Upper lobe of left lung (tissue), 6 donors: Measurements from ENCODE around the gene AGAP1. TPM values are rescaled to one million over a fixed set of nuclear protein-coding genes. Genes with fewer than 3 reads are reported as not detected.
A peak's percentile ranks its signal among the peaks of the same experiment; 100 is the strongest.

Source experiments
- ATAC-seq, 2 donors: fragments of 200-7000 bp; cut with Tn5 transposase; one replicate each; pipeline ENCODE4 v1.9.1; 2022; ENCODE audit warnings: mild to moderate bottlenecking in 2 of 2, moderate library complexity in 2 of 2; ENCODE audit not compliant: low FRiP score in 2 of 2
- DNase-seq, 2 donors: peaks; one replicate each; pipeline ENCODE4 v3.0.0-alpha.2; 2019 to 2020
- H3K27ac ChIP-seq, 4 donors: fragments of 200-600 bp; sonication (generic); one replicate each; pipeline ENCODE4 v1.5.1; 2016 to 2019
- H3K27me3 ChIP-seq, 4 donors: fragments of 200-600 bp; sonication (generic); one replicate each; pipeline ENCODE4 v1.5.1; 2017 to 2019
- H3K36me3 ChIP-seq, 4 donors: fragments of 200-600 bp; sonication (generic); one replicate each; pipeline ENCODE4 v1.5.1; 2016 to 2019
- H3K4me1 ChIP-seq, 4 donors: fragments of 200-600 bp; sonication (generic); one replicate each; pipeline ENCODE4 v1.5.1; 2018 to 2019
- H3K4me3 ChIP-seq, 4 donors: fragments of 200-600 bp; sonication (generic); one replicate each; pipeline ENCODE4 v1.5.1; 2017 to 2019; ENCODE audit warnings: mild to moderate bottlenecking in 2 of 4, moderate library complexity in 1 of 4
- H3K9me3 ChIP-seq, 4 donors: fragments of 200-600 bp; sonication (generic); one replicate each; pipeline ENCODE4 v1.5.1; 2018 to 2019
- EP300 ChIP-seq, 4 donors: sonication (generic); formaldehyde crosslinking; IDR thresholded peaks; one replicate each; pipeline ENCODE4 v1.5.1; 2017; ENCODE audit warnings: antibody characterized with exemption in 4 of 4, control low read depth in 2 of 4
- POLR2A ChIP-seq, 4 donors: fragments of 450-650 bp; IDR thresholded peaks; one replicate each; pipeline ENCODE4 v1.5.1; 2016 to 2017; ENCODE audit warnings: antibody characterized with exemption in 4 of 4, mild to moderate bottlenecking in 2 of 4
- POLR2AphosphoS5 ChIP-seq, 2 donors: sonication (generic); formaldehyde crosslinking; IDR thresholded peaks; one replicate each; pipeline ENCODE4 v1.5.1; 2017; ENCODE audit warnings: antibody characterized with exemption in 2 of 2
- WGBS, 2 donors: methylation state at CpG; one replicate each; pipeline ENCODE4 v1.1.5; 2017 to 2018; 5-methylcytosine and 5-hydroxymethylcytosine counted together
- total RNA-seq, 6 donors: library from RNA; depleted of rRNA in 4 of 6; stranded (reverse); fragments of >200 nt in 4 of 6; gene quantifications; one replicate each; pipeline versions ENCODE4 v1.1.0 to v1.2.1, GENCODE V29; 2016 to 2021
- TF ChIP-seq, protein P1 (sequence below), 6 experiments: fragments of 450-650 bp in 4 of 6; fragments of 200-600 bp in 2 of 6; sonication (generic) in 2 of 6; IDR thresholded peaks; one replicate each; pipeline ENCODE4 v1.5.1; 2016 to 2019; ENCODE audit warnings: antibody characterized with exemption in 6 of 6
- donor health status: DM: no; HTN: no; CAD: no; lungs with moderate emphysema.
- donor health status: DM: no; HTN: yes; CAD: no; lungs with severe emphysema.

The AGAP1 gene
- total RNA-seq, 6 donors from 2014 or later, result 25.5 to 45.1 (median 30.7) TPM

DNA sequence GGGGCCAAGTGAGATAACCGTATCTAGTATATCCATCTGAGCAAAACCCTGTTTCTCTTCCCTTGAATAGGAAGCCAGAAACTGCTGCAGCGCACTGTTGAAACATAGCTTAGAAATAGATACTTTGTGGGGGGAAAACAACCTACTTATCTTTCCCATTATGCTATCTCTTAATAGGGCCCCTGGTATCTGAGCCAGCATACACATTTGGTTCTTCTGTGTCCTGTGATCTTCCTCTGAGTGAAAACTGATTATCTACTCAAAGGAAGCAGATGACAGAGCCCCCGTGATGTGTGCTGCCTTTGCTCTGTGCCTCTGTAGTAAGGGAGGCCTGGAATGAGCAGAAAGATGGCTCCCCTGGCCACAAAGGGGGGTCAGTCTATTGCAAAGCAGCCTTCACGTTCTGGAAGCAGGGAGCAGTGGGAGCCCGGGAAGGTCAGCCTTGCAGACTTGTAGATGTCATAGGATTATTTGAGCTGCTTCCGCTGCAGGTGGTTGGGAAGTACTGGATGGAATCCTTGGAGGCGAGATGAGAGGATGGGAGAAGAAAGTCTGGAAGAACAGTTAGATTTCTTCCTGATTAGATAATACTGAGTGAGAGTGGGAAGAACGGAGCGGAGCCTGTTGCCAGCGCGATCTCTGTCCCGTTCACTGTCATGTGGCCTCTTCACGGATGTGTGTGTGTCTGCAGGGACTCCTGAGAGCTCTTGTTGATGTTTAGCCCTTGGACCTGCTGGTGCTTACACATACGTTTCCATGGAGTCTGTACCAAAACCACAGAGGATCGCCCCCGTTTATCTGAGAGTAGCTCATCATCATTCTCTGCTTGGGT is 150.1 kb downstream of the AGAP1 start:
- TF ChIP-seq, protein P1, sequence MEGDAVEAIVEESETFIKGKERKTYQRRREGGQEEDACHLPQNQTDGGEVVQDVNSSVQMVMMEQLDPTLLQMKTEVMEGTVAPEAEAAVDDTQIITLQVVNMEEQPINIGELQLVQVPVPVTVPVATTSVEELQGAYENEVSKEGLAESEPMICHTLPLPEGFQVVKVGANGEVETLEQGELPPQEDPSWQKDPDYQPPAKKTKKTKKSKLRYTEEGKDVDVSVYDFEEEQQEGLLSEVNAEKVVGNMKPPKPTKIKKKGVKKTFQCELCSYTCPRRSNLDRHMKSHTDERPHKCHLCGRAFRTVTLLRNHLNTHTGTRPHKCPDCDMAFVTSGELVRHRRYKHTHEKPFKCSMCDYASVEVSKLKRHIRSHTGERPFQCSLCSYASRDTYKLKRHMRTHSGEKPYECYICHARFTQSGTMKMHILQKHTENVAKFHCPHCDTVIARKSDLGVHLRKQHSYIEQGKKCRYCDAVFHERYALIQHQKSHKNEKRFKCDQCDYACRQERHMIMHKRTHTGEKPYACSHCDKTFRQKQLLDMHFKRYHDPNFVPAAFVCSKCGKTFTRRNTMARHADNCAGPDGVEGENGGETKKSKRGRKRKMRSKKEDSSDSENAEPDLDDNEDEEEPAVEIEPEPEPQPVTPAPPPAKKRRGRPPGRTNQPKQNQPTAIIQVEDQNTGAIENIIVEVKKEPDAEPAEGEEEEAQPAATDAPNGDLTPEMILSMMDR (IDR thresholded peaks at IDR 0.05), result no peak
- no peak for TF ChIP-seq POLR2A (IDR thresholded peaks at IDR 0.05)
- no peak for TF ChIP-seq EP300 (IDR thresholded peaks at IDR 0.05)
- no peak for TF ChIP-seq POLR2AphosphoS5 (IDR thresholded peaks at IDR 0.05)
- H3K9me3 ChIP-seq, result no peaks in the 10 kb centered on the region
- peak in 1 of 2 donors; percentile 68 for ATAC-seq
- no peak overlapping the region for H3K4me3 ChIP-seq
- 78 to 81% methylated on average over 16 of the region's 16 CpGs for WGBS, 2 donors
- H3K27ac ChIP-seq, result no peak overlapping the region
- H3K27me3 ChIP-seq, result no peaks in the 10 kb centered on the region
- no peak for DNase-seq
- H3K4me1 ChIP-seq, result peaks cover 16 to 39% (median 24%) of the 10 kb centered on the region in 4 donors
- no peaks in the 10 kb centered on the region for H3K36me3 ChIP-seq

GRCh38 chr2:235647264-235647663 is 153.4 kb downstream of the AGAP1 start:
- Histone ChIP-seq H3K27ac (no peak overlapping the region), H3K36me3 (no peaks in the 10 kb centered on the region), H3K4me1 (peaks cover 0 to 6% (median 2%) of the 10 kb centered on the region in 4 donors), H3K4me3 (no peak overlapping the region), H3K27me3 (no peaks in the 10 kb centered on the region), H3K9me3 (no peaks in the 10 kb centered on the region)
- TF ChIP-seq POLR2A (IDR thresholded peaks at IDR 0.05) (no peak), POLR2AphosphoS5 (IDR thresholded peaks at IDR 0.05) (no peak), EP300 (IDR thresholded peaks at IDR 0.05) (no peak)
- TF ChIP-seq, protein P1 (IDR thresholded peaks at IDR 0.05), result no peak
- WGBS, 2 donors, result 94 to 95% methylated on average over 6 of the region's 6 CpGs
- DNase-seq (no peak), ATAC-seq (no peak)

DNA sequence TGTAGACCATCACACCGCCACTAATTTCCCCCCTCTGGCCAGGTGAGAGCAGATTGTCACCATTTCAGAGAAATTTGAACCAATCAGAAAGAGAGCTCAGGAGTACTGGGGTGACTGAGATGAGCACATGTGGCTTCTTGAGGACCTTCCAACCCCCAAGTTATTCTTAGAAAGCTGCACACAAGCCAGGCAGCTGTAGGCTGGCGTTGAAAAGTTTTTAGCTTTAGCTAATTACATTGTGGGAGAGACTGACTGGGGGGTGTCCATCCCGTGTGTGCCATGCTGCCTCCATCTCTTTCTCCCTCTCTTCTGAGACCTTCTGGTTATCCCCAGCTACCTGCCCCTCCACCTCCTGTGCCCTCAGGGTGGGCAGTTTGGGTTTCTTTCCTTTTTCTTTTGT is 154.0 kb downstream of the AGAP1 start:
- 44 to 54% methylated on average over 3 of the region's 3 CpGs for WGBS, 2 donors
- peaks cover 0 to 5% (median 0%) of the 10 kb centered on the region in 4 donors for H3K4me1 ChIP-seq
- ATAC-seq, result no peak

DNA sequence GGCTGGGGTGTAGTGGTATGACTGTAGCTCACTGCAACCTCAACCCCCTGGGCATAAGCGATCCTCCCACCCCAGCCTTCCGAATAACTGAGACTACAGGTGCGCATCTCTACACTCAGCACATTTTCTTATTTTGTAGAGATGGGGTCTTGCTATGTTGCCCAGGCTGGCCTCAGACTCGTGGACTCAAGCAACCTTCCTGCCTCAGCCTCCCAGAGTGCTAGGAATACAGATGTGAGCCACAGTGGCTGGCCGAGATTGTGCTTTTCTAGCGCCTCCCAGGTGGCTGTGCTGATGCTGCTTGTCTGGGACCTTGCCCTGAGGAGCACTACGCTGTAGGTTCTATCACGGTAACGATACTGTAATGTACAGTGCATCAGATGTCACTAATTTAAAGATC is 155.6 kb downstream of the AGAP1 start:
- no peak overlapping the region for H3K4me3 ChIP-seq
- no peak for DNase-seq
- H3K36me3 ChIP-seq, result no peaks in the 10 kb centered on the region
- 80 to 84% methylated on average over 9 of the region's 9 CpGs for WGBS, 2 donors
- H3K27ac ChIP-seq, result no peak overlapping the region
- no peak for ATAC-seq
- TF ChIP-seq, protein P1 (IDR thresholded peaks at IDR 0.05), result no peak
- H3K9me3 ChIP-seq, result no peaks in the 10 kb centered on the region
- peaks cover 0 to 9% (median 5%) of the 10 kb centered on the region in 4 donors for H3K4me1 ChIP-seq
- no peaks in the 10 kb centered on the region for H3K27me3 ChIP-seq

More for the DNA sequence above, 154.0 kb downstream of the AGAP1 start:
- no peak for TF ChIP-seq POLR2A (IDR thresholded peaks at IDR 0.05)
- no peak for TF ChIP-seq EP300 (IDR thresholded peaks at IDR 0.05)
- TF ChIP-seq POLR2AphosphoS5 (IDR thresholded peaks at IDR 0.05), result no peak
- TF ChIP-seq, protein P1 (IDR thresholded peaks at IDR 0.05), result no peak
- Histone ChIP-seq H3K9me3 (no peaks in the 10 kb centered on the region), H3K27me3 (no peaks in the 10 kb centered on the region), H3K36me3 (no peaks in the 10 kb centered on the region), H3K4me3 (no peak overlapping the region), H3K27ac (no peak overlapping the region)
- DNase-seq, result no peak

GRCh38 chr2:235651643-235652042 is 157.8 kb downstream of the AGAP1 start:
- H3K4me1 ChIP-seq, result peaks cover 0 to 9% (median 5%) of the 10 kb centered on the region in 4 donors
- no peak for ATAC-seq

More at GRCh38 chr2:235651643-235652042, 157.8 kb downstream of the AGAP1 start:
- Histone ChIP-seq H3K27me3 (no peaks in the 10 kb centered on the region), H3K9me3 (no peaks in the 10 kb centered on the region), H3K36me3 (no peaks in the 10 kb centered on the region), H3K4me3 (no peak overlapping the region), H3K27ac (no peak overlapping the region)
- DNase-seq, result no peak
- no peak for TF ChIP-seq POLR2A (IDR thresholded peaks at IDR 0.05)
- TF ChIP-seq, protein P1 (IDR thresholded peaks at IDR 0.05), result no peak
- TF ChIP-seq POLR2AphosphoS5 (IDR thresholded peaks at IDR 0.05), result no peak
- no peak for TF ChIP-seq EP300 (IDR thresholded peaks at IDR 0.05)
- 79 to 85% methylated on average over 7 of the region's 7 CpGs for WGBS, 2 donors
